GM21576 (cell line): ENCODE data around the gene PYDC1.
"Not testable (repeated sequence)": the region's sequence is repeated elsewhere in the genome, so short reads cannot be mapped to it uniquely, and the experiment has no call there.

Experiments used
- ATAC-seq: cut with Tn5 transposase; IDR thresholded peaks from one replicate; pipeline ENCODE4 v1.9.1; 2021; ENCODE audit warnings: mild to moderate bottlenecking, moderate library complexity; ENCODE audit not compliant: unreplicated experiment

The PYDC1 gene

DNA sequence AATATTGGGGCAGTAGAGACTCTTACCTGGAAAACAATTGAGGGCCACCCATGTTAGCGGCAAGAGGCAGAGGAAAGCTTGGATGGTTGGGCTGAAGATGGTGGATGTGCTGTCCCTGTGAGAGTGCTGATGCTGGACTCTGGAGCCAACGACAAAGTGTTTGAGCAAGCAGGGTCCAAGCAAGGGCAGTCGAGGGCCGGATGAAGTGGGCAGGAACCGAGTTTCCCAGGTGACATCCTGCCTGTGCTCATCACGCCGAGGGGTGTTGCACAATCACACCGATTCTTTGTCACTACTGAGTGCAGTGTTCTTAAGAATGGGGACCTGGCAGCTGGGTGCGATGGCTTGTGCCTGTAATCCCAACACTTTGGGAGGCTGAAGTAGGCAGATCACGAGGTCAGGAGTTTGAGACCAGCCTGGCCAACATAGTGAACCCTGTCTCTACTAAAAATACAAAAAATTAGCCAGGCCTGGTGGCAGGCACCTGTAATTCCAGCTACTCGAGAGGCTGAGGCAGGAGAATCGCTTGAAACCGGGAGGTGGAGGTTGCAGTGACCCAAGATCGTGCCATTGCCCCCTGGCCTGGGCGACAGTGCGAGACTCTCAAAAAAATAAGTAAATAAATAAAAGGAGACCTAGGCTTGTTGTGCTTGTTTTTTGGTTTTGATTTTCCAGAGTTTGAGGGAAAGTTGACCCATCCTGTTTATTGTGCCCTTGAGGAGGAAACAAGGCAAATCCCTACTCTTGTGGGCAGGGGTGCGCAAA lies 20.4 kb downstream of the PYDC1 start:
- ATAC-seq = no peak

DNA sequence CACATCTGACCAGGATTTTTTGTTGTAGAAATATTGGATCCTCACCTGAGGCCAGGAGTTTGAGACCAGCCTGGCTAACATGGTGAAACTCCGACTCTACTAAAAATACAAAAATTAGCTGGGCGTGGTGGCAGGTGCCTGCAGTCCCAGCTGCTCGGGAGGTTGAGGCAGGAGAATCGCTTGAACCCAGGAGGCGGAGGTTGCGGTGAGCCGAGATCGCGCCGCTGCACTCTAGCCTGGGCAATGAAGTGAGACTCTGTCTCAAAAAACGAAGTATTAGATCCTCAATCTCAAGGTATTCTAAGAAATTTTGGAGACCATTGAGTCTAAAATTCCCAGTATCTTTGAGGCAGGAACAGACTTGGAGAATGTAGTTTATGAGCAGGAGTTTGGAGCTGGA lies 21.1 kb downstream of the PYDC1 start:
- ATAC-seq = not testable (repeated sequence)

DNA sequence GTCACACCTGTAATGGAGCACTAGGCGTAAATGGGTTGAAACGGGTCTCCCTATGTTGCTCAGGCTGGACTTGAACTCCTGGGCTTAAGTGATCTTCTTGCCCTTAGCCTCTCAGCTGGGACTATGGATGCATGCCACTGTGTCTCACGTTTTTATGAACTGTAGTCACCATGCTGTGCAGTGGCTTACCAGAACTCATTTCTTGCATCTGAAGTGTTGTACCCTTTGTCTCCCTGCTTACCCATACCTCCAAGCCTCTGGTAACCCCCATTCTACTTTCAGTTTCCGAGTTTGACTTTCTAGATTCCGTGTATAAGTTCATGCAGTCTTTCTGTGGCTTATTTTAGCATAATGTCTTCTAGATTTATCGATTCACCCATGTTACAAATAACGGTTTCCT lies 22.0 kb downstream of the PYDC1 start:
- ATAC-seq = no peak

DNA sequence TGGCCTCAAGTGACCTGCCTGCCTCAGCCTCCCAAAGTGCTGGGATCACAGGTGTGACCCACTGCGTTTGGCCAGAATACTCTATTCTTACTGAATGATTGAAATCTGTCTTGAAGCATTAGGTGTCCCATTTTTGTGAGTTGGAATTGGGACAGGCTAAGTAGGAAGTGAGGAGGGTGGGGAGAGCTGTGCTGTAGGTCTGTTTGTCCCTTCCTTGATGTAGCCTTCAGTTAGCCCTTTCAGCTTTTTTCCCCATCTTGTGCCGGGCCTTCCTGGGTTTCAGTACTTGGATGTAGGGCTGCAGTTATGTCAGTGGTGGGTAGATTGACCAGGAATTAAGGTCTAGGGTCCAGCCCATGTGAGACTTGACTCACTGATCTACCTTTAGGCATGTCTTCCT lies 23.1 kb downstream of the PYDC1 start:
- no peak for ATAC-seq

DNA sequence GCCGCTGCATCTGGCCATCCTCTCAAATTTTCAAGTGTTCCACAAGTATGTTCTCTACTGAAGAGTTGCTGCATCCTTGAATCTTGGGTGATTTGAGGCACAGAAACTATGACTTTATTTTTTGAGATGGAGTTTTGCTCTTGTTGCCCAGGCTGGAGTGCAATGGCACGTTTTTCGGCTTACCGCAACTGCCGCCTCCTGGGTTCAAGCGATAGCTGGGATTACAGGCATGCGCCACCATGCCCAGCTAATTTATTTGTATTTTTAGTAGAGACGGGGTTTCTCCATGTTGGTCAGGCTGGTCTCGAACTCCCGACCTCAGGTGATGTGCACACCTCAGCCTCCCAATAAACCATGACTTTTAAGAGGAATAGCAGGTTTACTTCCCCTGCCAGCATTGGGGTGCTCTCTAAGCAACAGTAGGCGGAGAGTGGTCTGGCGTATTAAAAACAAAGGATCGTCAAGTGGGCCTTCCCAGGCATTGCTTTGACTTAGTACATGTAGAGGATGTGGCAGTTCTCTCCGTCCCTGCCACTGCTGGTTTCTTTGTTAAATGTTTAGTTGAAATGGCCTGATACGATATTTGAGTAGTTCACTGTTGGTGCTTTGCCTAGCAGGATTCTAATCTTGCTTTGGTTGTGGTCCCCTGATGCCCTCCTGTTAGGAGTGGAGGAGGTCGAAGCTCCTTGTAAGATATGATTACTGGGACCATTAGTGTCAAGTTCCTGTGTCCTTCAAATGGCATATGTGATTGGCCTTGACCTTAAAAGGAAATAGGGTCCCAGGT lies 23.9 kb downstream of the PYDC1 start:
- no peak for ATAC-seq

DNA sequence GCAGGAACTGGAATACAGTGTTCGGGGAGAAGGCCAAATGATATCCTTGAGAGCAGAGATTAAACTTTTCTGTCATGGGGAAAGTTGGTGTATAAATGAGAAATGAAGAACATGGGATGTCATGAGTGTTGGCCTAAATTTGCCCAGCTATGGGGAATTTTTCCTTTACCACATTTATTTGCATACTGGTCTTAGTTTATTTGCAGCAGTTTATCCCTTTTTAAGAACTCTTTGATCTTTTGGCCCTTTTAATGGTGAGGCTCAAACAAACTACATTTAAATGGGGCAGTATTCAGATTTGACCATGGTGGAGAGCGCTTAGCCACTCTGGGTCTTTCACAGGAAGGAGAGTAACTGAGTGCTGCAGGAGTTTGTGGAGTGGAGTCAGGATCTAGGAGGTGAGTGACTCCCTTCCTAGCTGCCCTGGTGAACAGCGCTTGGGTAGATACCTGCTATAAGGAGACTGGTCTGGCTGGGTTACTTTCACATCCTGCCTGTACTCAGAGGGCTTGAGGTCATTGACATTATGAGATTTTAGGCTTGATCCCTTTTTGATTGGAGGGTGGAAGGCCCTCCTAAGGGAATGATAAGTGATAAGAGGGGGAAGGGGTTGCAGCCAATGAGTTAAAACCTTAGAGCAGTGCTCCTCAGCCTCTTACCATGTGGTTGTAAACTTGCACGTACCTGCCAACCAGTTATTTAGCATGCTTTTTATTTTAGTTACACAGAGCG lies 25.1 kb downstream of the PYDC1 start:
- no peak for ATAC-seq

DNA sequence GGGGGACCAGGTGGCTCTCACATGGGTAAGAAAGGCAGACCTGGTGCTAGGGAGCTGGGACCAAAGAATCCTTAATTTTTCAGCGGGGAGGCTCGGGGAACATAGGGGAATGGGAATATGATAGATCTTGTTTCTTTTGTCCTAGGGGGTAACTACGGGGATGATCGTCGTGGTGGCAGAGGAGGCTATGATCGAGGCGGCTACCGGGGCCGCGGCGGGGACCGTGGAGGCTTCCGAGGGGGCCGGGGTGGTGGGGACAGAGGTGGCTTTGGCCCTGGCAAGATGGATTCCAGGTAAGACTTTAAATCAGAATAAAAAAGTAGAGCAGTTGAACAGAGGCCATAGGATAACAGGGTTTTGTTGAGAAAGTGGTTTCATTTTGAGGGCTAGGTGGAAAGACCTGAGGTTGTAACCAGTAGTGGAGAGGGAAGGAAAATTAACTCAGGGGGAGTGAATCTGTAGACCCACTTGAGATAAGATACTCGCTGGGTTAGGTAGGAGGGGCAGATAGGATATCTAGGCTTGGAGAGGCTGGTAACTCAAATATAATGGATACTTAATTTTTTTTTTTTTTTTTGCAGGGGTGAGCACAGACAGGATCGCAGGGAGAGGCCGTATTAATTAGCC lies 26.0 kb downstream of the PYDC1 start:
- ATAC-seq = no peak

DNA sequence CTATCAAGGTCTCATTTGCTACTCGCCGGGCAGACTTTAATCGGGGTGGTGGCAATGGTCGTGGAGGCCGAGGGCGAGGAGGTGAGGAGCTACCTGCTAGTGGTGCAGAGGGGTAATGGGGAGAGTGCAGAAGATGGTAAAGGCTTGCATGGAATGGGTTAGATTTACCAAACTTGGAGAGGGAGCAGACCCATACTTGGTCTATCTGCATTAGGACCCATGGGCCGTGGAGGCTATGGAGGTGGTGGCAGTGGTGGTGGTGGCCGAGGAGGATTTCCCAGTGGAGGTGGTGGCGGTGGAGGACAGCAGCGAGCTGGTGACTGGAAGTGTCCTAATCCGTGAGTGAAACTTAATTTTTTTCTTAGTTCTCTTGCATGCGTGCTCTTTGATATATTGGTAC lies 26.9 kb downstream of the PYDC1 start:
- ATAC-seq = no peak

DNA sequence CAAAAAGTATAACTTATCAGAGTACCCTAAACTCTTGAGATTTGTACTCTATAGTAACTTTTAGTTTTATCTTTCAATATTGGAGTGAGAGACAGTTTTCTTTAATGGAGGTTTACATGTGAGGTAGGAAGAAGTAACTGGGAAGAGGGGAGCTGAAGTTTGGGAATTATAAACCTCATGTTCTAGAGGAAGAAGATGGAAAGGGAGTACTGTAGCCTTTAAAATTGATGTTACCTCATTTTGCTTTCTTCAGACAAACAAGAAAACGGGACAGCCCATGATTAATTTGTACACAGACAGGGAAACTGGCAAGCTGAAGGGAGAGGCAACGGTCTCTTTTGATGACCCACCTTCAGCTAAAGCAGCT lies 27.5 kb downstream of the PYDC1 start:
- no peak for ATAC-seq

DNA sequence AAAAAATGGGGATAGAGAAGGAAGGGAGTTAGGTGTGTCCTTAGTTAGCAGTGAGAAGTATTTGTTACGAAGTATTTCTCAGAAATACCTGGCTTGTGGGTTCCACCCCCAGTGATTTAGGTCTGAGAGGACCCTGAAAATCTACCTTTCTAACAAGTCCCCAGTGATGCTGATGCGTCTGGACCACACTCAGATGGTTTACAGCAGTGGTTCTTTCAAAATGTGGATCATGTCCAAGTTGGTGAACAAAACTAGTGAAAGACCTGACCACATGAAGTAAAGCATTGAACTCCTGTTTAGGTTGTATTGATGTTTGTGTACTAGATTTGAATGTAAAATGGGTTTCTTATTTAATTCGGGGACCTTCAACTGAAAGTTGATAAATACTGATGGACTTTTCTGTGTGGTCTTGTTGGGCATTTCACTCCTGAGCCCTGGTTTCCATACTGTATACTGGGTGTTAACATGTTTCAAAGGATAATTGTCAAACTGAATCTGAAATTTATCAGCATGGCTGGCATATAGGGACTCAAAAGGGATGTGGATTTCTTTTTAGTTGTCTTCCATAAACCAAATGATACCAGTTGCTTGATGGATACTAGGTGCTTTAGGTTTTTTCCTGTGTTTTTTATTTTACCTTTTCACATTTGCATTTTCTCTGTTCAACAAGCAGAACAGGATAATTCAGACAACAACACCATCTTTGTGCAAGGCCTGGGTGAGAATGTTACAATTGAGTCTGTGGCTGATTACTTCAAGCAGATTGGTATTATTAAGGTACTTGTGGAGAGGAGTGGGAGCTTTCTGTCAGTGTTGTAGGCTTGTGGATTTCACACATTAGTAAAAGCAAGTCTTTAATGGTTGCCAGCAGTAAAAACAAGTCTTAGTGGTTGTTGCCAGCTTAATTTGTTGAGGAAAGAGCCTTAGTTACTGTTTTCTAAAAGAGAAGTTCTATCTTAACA lies 28.2 kb downstream of the PYDC1 start:
- no peak for ATAC-seq

DNA sequence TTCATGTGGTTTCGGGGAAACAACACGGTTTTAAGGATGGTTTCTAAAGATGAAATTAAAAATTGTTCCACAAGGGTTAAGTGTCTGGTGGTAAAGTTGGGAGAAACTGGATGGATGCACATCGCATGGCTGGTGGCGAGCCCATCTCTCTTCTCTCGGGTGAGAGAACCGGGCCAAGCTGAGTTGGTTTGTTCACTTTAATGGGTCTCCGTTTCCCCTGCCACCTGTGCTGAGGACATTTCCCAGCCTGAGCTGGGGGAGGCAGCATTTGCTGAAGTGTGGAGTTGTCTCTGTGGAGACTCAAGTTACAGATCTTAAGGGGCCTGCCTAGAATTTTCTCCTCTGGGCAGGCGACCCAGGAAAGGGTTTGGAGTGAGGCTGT lies 29.1 kb downstream of the PYDC1 start:
- ATAC-seq = no peak

DNA sequence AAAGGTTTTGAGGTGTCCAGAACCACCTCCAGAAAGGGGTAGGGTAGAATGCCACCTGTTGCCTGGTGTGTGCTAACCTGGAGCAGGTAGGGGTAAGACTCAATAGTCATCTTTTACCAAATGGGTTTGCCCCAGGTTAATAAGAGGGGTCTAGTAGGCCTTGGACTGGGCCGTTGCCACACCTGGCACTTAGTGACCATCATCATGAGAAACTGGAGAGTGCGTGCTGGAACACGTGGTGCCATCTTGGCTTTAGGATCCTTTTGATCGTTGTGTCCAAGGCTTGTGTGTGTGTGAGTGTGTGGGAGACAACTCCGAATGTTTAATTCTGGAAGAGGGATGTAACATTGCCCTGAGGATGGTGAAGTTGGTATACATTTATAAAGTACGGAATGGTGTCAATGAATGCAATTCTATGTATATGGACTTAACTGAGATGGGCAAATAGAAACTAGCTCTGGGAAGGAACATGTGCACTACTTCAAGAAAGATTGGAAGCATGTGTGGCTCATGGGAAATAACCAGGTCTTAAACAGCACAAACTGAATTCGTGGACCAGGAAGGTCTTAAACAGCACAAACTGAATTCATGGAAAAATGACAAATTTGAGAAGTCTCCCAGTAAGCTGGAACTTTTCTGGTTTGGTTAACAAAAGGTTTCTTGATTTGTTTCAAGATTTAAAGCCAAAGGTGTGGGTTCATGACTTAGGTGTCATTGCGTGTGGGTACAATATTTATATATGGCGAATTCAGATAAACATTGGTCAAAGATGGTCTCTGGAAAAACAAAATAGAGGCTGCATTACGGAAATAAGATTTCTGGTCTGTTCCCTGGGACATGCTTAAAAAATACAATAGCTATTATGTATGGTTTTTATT lies 29.8 kb downstream of the PYDC1 start:
- no peak for ATAC-seq

DNA sequence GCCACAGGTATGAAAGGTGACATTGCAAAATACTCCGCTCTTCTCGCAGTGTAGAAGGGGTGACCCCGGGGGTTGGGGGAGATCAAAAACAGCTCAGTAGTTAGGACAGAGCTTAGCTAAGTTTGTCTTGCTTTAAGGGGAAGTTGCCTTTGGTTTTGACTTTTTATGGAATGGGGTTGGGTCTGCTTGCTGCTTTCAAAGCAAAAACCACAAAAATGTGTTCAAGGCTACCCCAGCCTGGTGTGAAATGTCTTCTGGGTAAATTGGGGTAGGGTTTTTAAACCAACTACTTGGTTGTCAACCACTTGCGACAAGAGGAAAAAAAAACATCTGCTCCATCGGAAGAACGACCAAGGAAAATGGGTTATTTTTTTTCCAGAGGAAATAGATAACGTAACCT lies 30.8 kb downstream of the PYDC1 start:
- no peak for ATAC-seq

DNA sequence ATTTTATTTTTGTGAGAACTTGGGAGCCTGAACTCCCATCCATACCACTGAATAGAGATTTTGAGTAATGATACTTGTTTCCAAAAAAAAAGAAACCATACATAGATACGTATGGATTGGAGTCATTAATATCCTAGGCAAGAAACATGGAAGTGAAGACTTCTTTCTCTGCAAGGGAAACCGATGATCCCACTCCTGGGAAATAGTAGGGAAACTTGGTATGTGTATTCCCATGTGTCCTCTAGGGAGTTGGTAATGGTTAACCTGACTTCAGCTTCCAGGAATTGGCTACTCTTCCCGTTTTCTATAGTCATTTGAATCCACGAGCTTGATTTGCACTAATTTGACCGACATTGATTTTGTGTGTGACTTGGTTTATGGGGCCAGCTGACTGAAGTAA lies 31.6 kb downstream of the PYDC1 start:
- no peak for ATAC-seq

DNA sequence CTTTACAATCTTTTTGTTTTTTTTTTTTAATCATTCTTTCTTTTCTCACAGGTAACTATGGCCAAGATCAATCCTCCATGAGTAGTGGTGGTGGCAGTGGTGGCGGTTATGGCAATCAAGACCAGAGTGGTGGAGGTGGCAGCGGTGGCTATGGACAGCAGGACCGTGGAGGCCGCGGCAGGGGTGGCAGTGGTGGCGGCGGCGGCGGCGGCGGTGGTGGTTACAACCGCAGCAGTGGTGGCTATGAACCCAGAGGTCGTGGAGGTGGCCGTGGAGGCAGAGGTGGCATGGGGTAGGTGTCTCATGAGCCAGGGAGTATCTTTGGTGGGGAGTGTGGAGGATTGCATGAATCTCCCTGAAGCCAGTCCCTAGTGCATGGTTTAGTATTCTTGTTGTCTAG lies 32.0 kb downstream of the PYDC1 start:
- ATAC-seq = no peak

DNA sequence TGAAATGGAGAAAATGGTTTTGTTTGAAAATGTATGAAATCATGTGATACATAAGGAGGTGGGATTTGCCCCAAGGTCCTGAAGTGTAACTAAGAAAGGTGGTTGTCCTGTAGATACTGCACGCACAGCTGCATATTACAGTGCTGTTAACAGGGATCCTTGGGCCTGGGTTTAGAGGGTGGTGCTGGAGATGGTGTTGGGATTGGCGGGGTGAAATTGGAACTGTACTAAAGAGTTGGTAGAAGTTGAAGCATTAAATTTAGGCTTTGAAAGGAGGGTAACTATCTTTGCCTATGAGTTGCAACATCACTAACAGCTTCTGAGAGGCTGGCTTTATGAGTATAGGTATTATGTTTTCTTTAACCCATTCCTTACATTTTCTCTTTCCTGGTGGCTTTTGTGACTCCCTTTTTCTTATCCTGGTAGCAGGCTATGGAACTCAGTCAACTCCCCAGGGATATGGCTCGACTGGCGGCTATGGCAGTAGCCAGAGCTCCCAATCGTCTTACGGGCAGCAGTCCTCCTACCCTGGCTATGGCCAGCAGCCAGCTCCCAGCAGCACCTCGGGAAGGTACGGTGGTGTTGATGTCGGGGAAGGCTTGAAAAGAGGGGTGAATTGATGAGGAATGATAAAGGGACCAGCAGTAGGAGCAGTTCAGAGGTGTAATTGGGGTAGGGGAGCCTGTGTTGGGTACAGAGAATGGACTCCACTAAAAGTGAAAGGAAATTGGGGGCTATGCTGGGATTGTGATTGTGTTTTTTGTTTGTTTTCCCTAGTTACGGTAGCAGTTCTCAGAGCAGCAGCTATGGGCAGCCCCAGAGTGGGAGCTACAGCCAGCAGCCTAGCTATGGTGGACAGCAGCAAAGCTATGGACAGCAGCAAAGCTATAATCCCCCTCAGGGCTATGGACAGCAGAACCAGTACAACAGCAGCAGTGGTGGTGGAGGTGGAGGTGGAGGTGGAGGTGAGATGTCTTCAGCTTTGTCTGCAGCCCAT lies 33.2 kb downstream of the PYDC1 start:
- no peak for ATAC-seq

DNA sequence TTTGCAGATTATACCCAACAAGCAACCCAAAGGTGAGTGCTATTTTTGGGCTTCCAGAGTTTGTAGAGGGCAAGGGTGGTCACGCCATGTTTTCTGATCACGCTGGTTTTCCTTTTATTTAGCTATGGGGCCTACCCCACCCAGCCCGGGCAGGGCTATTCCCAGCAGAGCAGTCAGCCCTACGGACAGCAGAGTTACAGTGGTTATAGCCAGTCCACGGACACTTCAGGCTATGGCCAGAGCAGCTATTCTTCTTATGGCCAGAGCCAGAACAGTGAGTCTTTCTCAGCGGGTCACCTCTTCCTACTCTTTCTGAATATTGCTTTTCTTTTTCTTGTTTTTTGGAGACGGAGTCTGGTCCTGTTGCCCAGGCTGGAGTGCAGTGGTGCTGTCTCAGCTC lies 34.5 kb downstream of the PYDC1 start:
- ATAC-seq = no peak
